GM15510 (cell line): ENCODE results near the gene GCNT2.

Experiments used
- POLR2A ChIP-seq: IDR thresholded peaks from 3 replicates; pipeline ENCODE4 v1.6.1; 2011; ENCODE audit warnings: borderline replicate concordance; ENCODE audit not compliant: insufficient read length; ENCODE audit errors: extremely low read depth

GCNT2 gene

GRCh38 chr6:10507715-10508114 is 13.4 kb upstream of the GCNT2 start:
- TF ChIP-seq POLR2A: no peak

DNA sequence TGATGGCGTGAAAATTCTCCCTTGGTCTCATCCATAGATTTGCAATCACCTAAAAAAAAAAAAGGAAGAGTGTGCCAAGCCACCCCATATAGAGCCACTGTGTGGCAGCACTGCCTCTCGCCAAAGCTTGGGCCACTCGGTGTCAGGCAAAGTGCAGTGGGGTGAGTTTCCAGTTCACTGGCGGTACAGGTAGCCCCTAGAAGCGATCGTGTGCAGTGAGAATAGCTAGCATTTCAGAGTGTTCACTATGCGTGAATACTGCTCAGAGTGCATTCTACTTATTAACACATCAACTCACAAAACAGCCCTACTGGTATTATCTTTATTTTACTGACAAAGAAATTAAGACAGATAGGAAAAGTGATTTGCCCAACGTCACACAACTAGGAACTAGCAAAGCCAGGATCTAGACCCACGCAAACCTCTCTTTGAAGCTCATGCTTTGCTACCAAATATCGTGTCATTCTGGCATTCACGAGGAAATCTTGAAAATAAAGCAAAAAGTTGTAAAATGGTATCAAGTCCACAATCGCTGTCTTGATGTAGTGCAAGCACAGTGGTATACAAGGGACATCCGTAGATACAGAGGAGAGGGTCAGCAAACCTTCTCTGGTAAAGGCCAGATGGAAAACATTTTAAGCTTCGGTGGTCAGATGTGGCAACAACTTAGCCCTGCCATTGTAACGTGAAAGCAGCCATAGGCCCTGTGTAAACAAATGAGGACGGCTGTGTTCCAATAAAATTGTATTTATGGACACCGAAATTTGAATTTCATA is 10.4 kb upstream of the GCNT2 start:
- TF ChIP-seq POLR2A: no peak

- no peak for TF ChIP-seq POLR2A
Observed at GRCh38 chr6:10511477-10511876, 9.7 kb upstream of the GCNT2 start.

DNA sequence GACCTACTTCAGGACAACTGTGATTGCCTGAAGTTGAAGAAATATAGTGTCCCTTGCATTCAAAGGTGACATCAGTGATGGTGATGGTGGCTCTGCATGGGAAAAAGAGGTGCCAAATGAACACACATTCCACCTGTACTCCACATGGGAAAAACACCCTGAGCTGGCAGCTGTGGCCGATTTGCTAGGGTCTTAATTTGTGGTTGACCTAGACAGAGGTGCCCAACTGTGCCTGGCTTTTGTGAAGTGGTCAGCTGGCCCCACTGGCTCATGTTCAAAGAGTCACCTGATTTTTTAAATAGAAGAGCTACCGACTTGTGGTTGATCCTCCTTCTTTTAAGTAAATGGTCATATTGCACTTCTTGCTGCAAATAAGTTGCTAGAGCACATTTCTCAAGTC is 7.6 kb upstream of the GCNT2 start:
- TF ChIP-seq POLR2A: no peak

GRCh38 chr6:10514049-10514780 is 6.9 kb upstream of the GCNT2 start:
- TF ChIP-seq POLR2A: no peak

- TF ChIP-seq POLR2A: no peak
Observed at GRCh38 chr6:10516953-10517352, 4.2 kb upstream of the GCNT2 start.

DNA sequence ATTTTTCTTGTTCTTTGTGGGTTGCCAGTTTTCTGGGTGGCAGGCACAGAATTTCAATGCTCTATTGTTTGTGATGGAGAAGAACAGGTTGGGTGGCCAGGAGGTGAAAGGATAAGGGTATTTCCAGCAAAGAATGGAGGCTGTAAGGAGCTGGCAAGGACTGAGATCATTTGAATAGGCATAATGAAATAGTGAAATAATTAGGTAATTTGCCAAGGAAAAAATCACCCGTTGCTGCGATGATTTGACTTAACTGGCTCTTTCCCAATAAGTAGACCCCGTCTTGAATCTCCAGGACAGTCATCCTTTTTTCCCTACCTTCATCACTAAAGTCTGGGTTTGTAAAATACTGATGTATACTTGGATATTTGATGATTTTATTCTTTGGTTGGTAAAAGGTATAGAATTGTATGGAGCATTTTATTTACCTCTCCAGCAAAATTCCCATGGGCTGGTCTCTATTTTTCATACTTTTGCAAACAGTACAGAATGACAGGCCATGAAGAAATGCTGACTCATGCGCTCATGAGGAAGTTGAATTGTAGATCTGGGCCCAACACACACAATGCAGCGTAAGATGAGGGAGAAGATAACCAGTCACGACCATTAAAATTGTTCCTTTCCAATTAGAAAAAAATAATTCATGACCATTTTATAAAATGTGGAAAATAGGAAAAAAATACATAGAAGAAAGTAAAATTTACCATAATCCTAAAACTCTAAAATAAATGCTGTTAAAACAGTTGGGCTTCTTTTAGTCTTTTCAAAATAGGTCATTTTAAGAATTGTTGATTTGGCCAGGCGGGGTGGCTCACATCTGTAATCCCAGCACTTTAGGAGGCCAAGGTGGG is 2.4 kb upstream of the GCNT2 start:
- TF ChIP-seq POLR2A: no peak

DNA sequence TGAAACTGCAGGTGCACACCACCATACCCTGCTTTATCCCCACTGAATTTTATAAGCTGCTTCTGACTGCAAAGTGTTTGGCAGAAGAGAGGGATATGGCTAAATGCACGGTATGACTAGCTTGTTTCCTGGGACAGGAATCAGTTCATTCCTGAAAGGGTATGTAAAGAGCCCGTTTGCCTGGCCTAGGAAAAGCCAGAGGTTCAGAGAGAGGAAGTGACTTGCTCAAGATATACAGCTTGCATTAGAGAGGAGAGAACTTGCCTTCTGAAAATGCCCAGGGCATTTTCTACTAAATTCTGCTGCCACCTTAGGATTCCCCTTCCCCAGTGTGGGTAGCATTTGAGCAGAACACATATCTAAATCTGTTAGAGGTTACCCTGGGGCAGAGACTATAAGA is 683 bp upstream of the GCNT2 start:
- TF ChIP-seq POLR2A: no peak

- TF ChIP-seq POLR2A: no peak
Observed at GRCh38 chr6:10522929-10523573, 1.9 kb downstream of the GCNT2 start.

DNA sequence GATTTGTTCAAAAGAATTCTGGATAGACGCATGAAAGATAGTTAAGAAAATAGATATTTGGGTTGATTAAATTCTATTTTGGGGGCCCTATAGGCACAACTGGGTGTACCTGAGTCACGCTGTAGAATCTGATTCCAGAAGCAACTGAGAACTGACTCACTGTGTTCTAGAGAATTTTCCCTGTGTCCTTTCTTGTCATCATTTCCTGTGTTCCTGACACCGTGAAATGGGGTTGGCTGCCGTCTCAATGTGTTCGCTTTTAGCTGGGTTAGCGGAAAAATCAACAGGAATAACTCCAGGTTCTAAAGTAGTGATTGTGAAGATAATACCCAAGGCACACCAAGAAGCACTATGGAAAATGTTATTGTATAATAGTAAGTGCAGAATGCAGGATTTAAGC is 5.0 kb downstream of the GCNT2 start:
- TF ChIP-seq POLR2A: no peak

GRCh38 chr6:10528158-10528981 is 7.2 kb downstream of the GCNT2 start:
- TF ChIP-seq POLR2A: no peak

GRCh38 chr6:10529231-10529801 is 8.2 kb downstream of the GCNT2 start:
- no peak for TF ChIP-seq POLR2A

GRCh38 chr6:10531503-10531902 is 10.4 kb downstream of the GCNT2 start:
- TF ChIP-seq POLR2A: no peak
